Stomach smooth muscle (tissue), 2 donors: Measurements from ENCODE around the gene CIAO1.
"Not testable (repeated sequence)": the region's sequence is repeated elsewhere in the genome, so short reads cannot be mapped to it uniquely, and the experiment has no call there.

ENCODE experiments used
- H3K27ac ChIP-seq: one replicate; pipeline ENCODE4 v1.7.0; 2013; ENCODE audit warnings: mild to moderate bottlenecking, low read length, inconsistent platforms
- H3K27me3 ChIP-seq, 2 donors: one replicate each; pipeline ENCODE4 v1.7.0; 2013; ENCODE audit warnings: low read length in 2 of 2; ENCODE audit not compliant: insufficient read depth in 2 of 2, control insufficient read depth in 1 of 2
- H3K36me3 ChIP-seq, 2 donors: one replicate each; pipeline ENCODE4 v1.7.0; 2013; ENCODE audit warnings: low read length in 2 of 2; ENCODE audit not compliant: control insufficient read depth in 2 of 2, insufficient read depth in 2 of 2
- H3K4me1 ChIP-seq: one replicate; pipeline ENCODE4 v1.7.0; 2013; ENCODE audit warnings: low read length; ENCODE audit not compliant: control insufficient read depth, insufficient read depth
- H3K4me3 ChIP-seq, 2 donors: one replicate each; pipeline ENCODE4 v1.7.0; 2013; ENCODE audit warnings: low read length in 2 of 2
- H3K9ac ChIP-seq, 2 donors: one replicate each; pipeline ENCODE4 v1.7.0; 2013; ENCODE audit warnings: low read length in 2 of 2, mild to moderate bottlenecking in 1 of 2
- H3K9me3 ChIP-seq, 2 donors: one replicate each; pipeline ENCODE4 v1.7.0; 2013; ENCODE audit warnings: low read length in 2 of 2; ENCODE audit not compliant: control insufficient read depth in 2 of 2
- donor health status: healthy.
- donor health status: Pancreatic carcinoma.

CIAO1 gene

DNA sequence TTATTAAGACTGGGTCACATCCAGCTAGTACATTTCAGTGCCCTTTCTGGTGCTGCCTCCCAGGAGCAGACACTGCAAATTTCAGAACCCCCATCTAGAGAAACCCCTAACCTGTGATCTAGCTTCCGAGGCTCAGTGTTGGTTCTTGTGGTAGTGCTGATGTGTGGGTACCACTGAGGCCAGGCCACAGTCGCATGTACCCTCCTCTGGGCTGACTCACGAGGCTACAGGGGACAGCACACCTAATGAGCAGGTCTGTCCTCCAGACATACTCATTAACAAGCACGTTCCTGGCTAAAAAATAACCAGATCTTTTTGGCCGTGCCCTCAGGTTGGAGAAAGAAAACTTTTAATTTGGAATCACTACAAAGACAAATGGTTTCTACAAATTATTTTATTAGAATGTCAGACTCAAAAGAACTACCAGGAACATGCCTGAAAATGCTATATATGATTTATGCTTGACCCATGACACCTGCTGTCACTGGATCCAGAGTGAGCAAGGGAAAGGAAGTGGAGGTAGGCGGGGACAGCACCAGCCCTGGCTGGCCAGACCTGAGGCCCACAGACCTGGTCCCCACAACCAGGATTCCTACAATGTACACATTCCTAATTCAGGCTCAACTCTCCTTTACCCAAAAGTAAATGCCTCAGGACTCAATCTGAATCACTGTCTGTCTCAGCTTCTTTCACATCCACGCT is 8.5 kb downstream of the CIAO1 start:
- no peak overlapping the region for H3K9ac ChIP-seq
- no peaks in the 10 kb centered on the region for H3K27me3 ChIP-seq
- H3K4me3 ChIP-seq: no peak overlapping the region
- no peaks in the 10 kb centered on the region for H3K4me1 ChIP-seq
- H3K36me3 ChIP-seq: peaks cover 63 to 67% of the 10 kb centered on the region in 2 donors
- no peak overlapping the region for H3K27ac ChIP-seq
- no peaks in the 10 kb centered on the region for H3K9me3 ChIP-seq

DNA sequence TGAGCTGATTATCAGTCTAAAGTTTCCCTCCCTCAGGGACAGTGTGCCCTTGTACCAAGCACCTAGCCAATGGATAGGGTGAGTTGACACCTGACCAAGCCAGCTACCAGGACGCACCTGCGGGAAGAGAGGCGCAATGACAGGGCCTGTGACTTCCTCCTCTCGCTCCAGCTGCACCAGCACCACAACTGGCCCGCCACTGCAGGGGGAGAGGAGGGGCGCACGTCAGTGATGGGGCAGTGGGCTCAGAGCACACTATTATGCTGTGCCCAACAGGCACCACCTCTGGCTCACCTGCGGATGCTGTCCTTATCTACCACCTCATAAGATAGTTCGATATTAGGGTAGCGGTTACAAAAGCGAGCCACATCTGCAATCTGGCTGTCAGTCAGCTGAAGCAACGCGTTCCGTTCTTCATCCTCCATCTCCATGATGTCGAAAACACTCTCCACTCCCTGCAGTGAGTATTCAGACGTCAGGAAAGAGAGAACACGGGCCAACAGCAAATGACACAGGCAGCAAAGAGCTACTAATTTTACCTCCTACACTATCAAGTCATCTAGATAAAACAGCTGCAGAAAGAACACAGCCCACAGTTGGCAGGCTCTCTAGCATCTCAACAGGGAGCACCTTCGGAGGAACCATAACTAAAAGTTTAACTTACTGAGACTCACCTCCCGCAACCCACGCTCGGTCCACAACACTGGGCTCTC is 10.9 kb downstream of the CIAO1 start:
- peaks cover 64 to 65% of the 10 kb centered on the region in 2 donors for H3K36me3 ChIP-seq
- H3K4me1 ChIP-seq: no peaks in the 10 kb centered on the region
- H3K9ac ChIP-seq: no peak overlapping the region
- no peak overlapping the region for H3K27ac ChIP-seq
- no peaks in the 10 kb centered on the region for H3K9me3 ChIP-seq
- H3K27me3 ChIP-seq: no peaks in the 10 kb centered on the region
- H3K4me3 ChIP-seq: no peak overlapping the region

GRCh38 chr2:96287273-96287856 is 21.3 kb downstream of the CIAO1 start:
- Histone ChIP-seq H3K4me3 (no peak overlapping the region), H3K9ac (no peak overlapping the region), H3K36me3 (peaks cover 95 to 98% of the 10 kb centered on the region in 2 donors), H3K4me1 (no peaks in the 10 kb centered on the region), H3K9me3 (no peaks in the 10 kb centered on the region), H3K27me3 (no peaks in the 10 kb centered on the region), H3K27ac (no peak overlapping the region)

DNA sequence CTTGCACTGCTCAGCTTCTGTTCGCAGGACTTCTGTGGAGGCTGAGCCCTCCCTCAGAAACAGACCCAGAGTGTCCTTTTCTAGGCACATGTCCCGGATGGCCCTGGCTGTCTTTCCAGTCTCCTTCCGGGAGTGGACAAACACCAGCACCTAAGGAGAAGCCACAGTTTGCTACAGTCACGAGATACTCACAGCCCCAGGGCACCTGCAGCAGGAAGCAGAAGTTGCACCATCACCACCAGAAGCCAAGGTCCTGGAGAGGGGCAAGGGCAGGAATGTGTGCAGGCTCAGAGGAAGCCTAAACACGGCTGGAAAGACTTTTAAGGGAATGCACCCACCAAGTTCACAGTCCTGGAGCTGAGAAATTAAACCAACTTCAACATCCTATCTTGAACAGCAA is 25.7 kb downstream of the CIAO1 start:
- Histone ChIP-seq H3K36me3 (peaks cover 85 to 94% of the 10 kb centered on the region in 2 donors), H3K4me1 (no peaks in the 10 kb centered on the region), H3K9ac (no peak overlapping the region), H3K9me3 (no peaks in the 10 kb centered on the region), H3K27ac (no peak overlapping the region), H3K4me3 (no peak overlapping the region), H3K27me3 (no peaks in the 10 kb centered on the region)

DNA sequence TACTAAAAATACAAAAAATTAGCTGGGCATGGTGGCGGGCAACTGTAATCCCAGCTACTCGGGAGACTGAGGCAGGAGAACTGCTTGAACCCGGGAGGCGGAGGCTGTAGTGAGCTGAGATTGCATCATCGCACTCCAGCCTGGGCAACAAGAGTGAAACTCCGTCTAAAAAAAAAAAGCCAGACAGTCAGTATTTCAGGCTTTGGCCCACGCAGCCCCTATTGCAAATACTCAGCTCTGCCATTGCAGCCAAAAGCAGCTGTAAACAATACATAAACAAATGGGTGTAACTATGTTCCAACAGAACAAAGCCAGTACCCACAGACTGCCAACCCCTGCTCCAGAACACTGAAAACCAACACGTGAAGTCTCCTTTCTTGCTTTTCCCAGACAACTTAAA is 28.2 kb downstream of the CIAO1 start:
- H3K9ac ChIP-seq, H3K27ac ChIP-seq, H3K4me1 ChIP-seq: not testable (repeated sequence)

GRCh38 chr2:96296925-96297324 is 30.9 kb downstream of the CIAO1 start:
- H3K27me3 ChIP-seq: no peaks in the 10 kb centered on the region
- no peaks in the 10 kb centered on the region for H3K9me3 ChIP-seq
- no peaks in the 10 kb centered on the region for H3K4me1 ChIP-seq
- peaks cover 74 to 85% of the 10 kb centered on the region in 2 donors for H3K36me3 ChIP-seq
- no peak overlapping the region for H3K27ac ChIP-seq
- H3K9ac ChIP-seq: no peak overlapping the region
- no peak overlapping the region for H3K4me3 ChIP-seq

More for the DNA sequence above, 28.2 kb downstream of the CIAO1 start:
- H3K9me3 ChIP-seq, H3K4me3 ChIP-seq, H3K27me3 ChIP-seq: not testable (repeated sequence)
- H3K36me3 ChIP-seq: peaks cover 83 to 94% of the 10 kb centered on the region in 2 donors

- Histone ChIP-seq H3K9ac (peak overlapping the region in 1 of 2 donors; percentile 29), H3K4me1 (peaks cover 12% of the 10 kb centered on the region), H3K27ac (no peak overlapping the region), H3K36me3 (peaks cover 55 to 56% of the 10 kb centered on the region in 2 donors), H3K4me3 (no peak overlapping the region), H3K9me3 (no peaks in the 10 kb centered on the region), H3K27me3 (no peaks in the 10 kb centered on the region)
Observed at GRCh38 chr2:96301865-96302264, 35.8 kb downstream of the CIAO1 start.

DNA sequence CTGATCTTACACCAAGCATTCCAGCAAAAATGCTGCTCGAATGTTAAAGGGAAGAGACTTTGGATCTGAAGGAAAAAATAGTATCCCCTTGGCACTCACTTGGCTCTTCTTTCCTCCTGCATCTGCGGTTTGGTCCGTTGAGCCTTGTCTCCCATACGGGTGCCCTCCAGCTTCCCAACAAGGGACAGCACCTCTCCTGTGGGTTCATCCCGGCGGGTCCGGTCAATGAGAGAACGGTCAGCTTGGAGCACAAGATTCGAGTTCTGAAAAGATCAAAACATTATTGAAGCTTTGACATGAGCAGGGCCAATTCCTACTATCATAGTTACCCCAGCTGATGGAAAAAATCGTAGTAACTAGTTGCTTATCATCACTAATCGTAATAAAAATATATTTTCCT is 38.6 kb downstream of the CIAO1 start:
- no peak overlapping the region for H3K27ac ChIP-seq
- peaks cover 28 to 29% of the 10 kb centered on the region in 2 donors for H3K36me3 ChIP-seq
- peak overlapping the region; percentile 78 to 96 for H3K9ac ChIP-seq
- no peaks in the 10 kb centered on the region for H3K27me3 ChIP-seq
- peak overlapping the region; percentile 96 to 99 for H3K4me3 ChIP-seq
- peaks cover 12% of the 10 kb centered on the region for H3K4me1 ChIP-seq
- no peaks in the 10 kb centered on the region for H3K9me3 ChIP-seq

DNA sequence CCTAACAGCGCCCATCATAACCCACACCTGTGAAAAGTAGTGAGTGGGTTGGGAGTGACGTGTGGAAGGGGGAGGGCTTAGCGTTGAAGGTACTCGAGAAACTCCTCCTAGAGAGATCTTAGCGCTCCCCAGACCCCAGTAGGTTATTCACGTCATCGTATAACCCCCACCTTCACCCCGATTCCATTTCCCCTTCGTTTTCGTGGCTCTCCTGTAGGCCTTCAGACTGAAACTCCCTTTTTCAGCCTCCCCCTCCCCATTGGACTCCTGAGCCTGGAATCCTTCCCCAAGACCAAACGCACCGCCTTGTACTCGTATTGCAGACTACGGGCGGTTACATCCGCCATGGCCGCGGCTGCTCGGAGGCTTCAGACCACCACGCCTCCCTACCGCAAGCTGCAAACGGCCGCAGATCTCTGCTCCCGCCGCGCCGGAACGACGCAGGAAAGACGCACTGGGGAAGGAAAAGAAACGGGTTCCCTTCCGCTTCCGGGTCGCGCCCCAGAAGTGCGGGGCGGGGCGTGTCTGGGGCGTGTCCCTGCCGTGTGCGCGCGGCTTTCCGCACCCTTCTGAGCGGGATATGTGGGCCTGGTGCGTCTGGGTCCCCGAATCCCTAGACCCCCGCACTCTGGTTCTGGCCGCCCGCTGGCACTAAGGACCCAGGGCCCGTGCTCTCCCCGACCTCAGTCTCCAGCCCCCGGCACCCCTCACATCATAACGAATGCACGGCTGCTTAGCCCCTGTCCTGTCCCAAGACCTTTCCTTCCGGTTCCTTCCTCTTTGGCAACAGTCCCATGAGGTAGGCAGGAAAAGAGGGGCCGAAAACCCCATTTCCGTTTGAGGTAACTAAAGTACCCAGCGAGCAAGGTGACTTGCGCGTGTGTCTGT is 39.3 kb downstream of the CIAO1 start, which contains the start of gene SNRNP200:
TSS of gene SNRNP200 (minus strand) at position 456 of the 888 bp plus-strand sequence. CDS start at position 347, 109 bp downstream.
- H3K36me3 ChIP-seq: peaks cover 26 to 28% of the 10 kb centered on the region in 2 donors
- H3K9me3 ChIP-seq: no peaks in the 10 kb centered on the region
- peak within 1 kb of the TSS; percentile 78 to 96 for H3K9ac ChIP-seq
- peak within 1 kb of the TSS; percentile 96 to 99 for H3K4me3 ChIP-seq
- H3K27me3 ChIP-seq: no peaks in the 10 kb centered on the region
- H3K27ac ChIP-seq: peak within 1 kb of the TSS; percentile 76
- peaks cover 12% of the 10 kb centered on the region for H3K4me1 ChIP-seq

- Histone ChIP-seq H3K4me1 (peaks cover 12% of the 10 kb centered on the region), H3K27me3 (no peaks in the 10 kb centered on the region), H3K36me3 (peaks cover 24% of the 10 kb centered on the region in 2 donors), H3K9me3 (no peaks in the 10 kb centered on the region), H3K27ac (peak overlapping the region; percentile 76), H3K4me3 (peak overlapping the region; percentile 96 to 99), H3K9ac (peak overlapping the region; percentile 78 to 91)
Observed at GRCh38 chr2:96305979-96306308, 39.9 kb downstream of the CIAO1 start.
